Neural progenitor cell (in vitro differentiated cells): ENCODE results near the gene RRAS. TPM values are rescaled to one million over a fixed set of nuclear protein-coding genes. Genes with fewer than 3 reads are reported as not detected.

ENCODE experiments used
- DNase-seq: peaks from one replicate; pipeline ENCODE4 v3.0.0-alpha.2; 2016; ENCODE audit warnings: low spot score
- H2AFZ ChIP-seq: fragments of 200-600 bp; sonication (generic); replicated peaks from 2 replicates; pipeline ENCODE4 v1.6.1; 2016; ENCODE audit warnings: antibody characterized with exemption
- H3F3A ChIP-seq: fragments of 200-600 bp; sonication (generic); 2 replicates; pipeline ENCODE4 v1.6.1; 2016; ENCODE audit warnings: antibody characterized with exemption, low read depth
- H3K27ac ChIP-seq: fragments of 200-600 bp; sonication (generic); 2 replicates; pipeline ENCODE4 v1.5.1; 2016; ENCODE audit warnings: mild to moderate bottlenecking
- H3K27me3 ChIP-seq: fragments of 200-600 bp; sonication (generic); 2 replicates; pipeline ENCODE4 v1.6.1; 2016; ENCODE audit warnings: mild to moderate bottlenecking, moderate library complexity
- H3K36me3 ChIP-seq: fragments of 200-600 bp; sonication (generic); 2 replicates; pipeline ENCODE4 v1.5.1; 2016
- H3K4me1 ChIP-seq: fragments of 200-600 bp; sonication (generic); 2 replicates; pipeline ENCODE4 v1.6.1; 2016; ENCODE audit warnings: mixed run types
- H3K4me2 ChIP-seq: fragments of 200-600 bp; sonication (generic); 2 replicates; pipeline ENCODE4 v1.6.1; 2016
- H3K4me3 ChIP-seq: fragments of 200-600 bp; sonication (generic); 2 replicates; pipeline ENCODE4 v1.5.1; 2016
- H3K79me2 ChIP-seq: fragments of 200-600 bp; sonication (generic); 2 replicates; pipeline ENCODE4 v1.6.1; 2016; ENCODE audit warnings: low read depth
- H3K9ac ChIP-seq: fragments of 200-600 bp; sonication (generic); 2 replicates; pipeline ENCODE4 v1.6.1; 2016
- H3K9me3 ChIP-seq: fragments of 200-600 bp; sonication (generic); 2 replicates; pipeline ENCODE4 v1.5.1; 2016; ENCODE audit warnings: low read depth
- H4K20me1 ChIP-seq: fragments of 200-600 bp; sonication (generic); 2 replicates; pipeline ENCODE4 v1.6.1; 2016; ENCODE audit warnings: low read depth
- H3K27ac Mint-ChIP-seq: 3 replicates; pipeline ENCODE4 v1.8.0; 2021; ENCODE audit warnings: mixed read lengths
- H3K27me3 Mint-ChIP-seq: 2 replicates; pipeline ENCODE4 v1.8.0; 2022; ENCODE audit warnings: low read depth, mild to moderate bottlenecking, inconsistent platforms, moderate library complexity, mixed read lengths; ENCODE audit not compliant: insufficient read depth
- H3K36me3 Mint-ChIP-seq: 3 replicates; pipeline ENCODE4 v1.8.0; 2021; ENCODE audit warnings: mixed read lengths
- H3K4me1 Mint-ChIP-seq: 3 replicates; pipeline ENCODE4 v1.8.0; 2021; ENCODE audit warnings: mixed read lengths
- H3K4me3 Mint-ChIP-seq: 3 replicates; pipeline ENCODE4 v1.8.0; 2021; ENCODE audit warnings: mild to moderate bottlenecking, moderate library complexity, mixed read lengths
- H3K9me3 Mint-ChIP-seq: 3 replicates; pipeline ENCODE4 v1.8.0; 2020; ENCODE audit warnings: mixed read lengths
- CTCF ChIP-seq: fragments of 200-600 bp; sonication (generic); IDR thresholded peaks from 2 replicates; pipeline ENCODE4 v1.5.1; 2017; ENCODE audit warnings: antibody characterized with exemption, mild to moderate bottlenecking
- EZH2 ChIP-seq: fragments of 200-600 bp; sonication (generic); IDR thresholded peaks from 2 replicates; pipeline ENCODE4 v1.6.1; 2017; ENCODE audit warnings: antibody characterized with exemption, mild to moderate bottlenecking, moderate library complexity
- EZH2phosphoT487 ChIP-seq: fragments of 200-600 bp; sonication (generic); IDR thresholded peaks from 2 replicates; pipeline ENCODE4 v1.6.1; 2017; ENCODE audit warnings: antibody characterized with exemption
- total RNA-seq: library from RNA; depleted of rRNA; stranded (reverse); fragments of >200 nt; gene quantifications from 2 replicates; pipeline ENCODE4 v1.2.3, GENCODE V29; 2015; ENCODE audit warnings: low replicate concordance

Gene RRAS
- total RNA-seq, 1 donor from 2014 or later, result 9.6 TPM

GRCh38 chr19:49664171-49665035, 24.5 kb upstream of the RRAS start:
- peaks cover 19% of the 10 kb centered on the region for H4K20me1 ChIP-seq
- peak overlapping the region; percentile 85 for H3K4me3 ChIP-seq
- Mint-ChIP-seq H3K27me3 (peaks cover 5% of the 10 kb centered on the region), H3K4me3 (peak overlapping the region; percentile 98), H3K4me1 (peaks cover 16% of the 10 kb centered on the region), H3K9me3 (no peaks in the 10 kb centered on the region), H3K36me3 (peaks cover 14% of the 10 kb centered on the region), H3K27ac (peak overlapping the region; percentile 60)
- peaks cover 39% of the 10 kb centered on the region for H3K79me2 ChIP-seq
- peak overlapping the region; percentile 23 for H3K9ac ChIP-seq
- DNase-seq, result peak; percentile 93
- peaks cover 4% of the 10 kb centered on the region for H3K36me3 ChIP-seq
- H3K4me1 ChIP-seq, result peaks cover 11% of the 10 kb centered on the region
- no peak overlapping the region for H3K27ac ChIP-seq
- H3K4me2 ChIP-seq, result peak overlapping the region; percentile 93
- no peaks in the 10 kb centered on the region for H3K9me3 ChIP-seq
- TF ChIP-seq EZH2, result no peak
- TF ChIP-seq CTCF, result peak; percentile 20
- peaks cover 33% of the 10 kb centered on the region for H3F3A ChIP-seq
- H2AFZ ChIP-seq, result no peak overlapping the region
- H3K27me3 ChIP-seq, result no peaks in the 10 kb centered on the region

GRCh38 chr19:49663224-49663623, 23.3 kb upstream of the RRAS start:
- Histone ChIP-seq H3K79me2 (peaks cover 39% of the 10 kb centered on the region), H3K9me3 (no peaks in the 10 kb centered on the region), H2AFZ (no peak overlapping the region), H3K4me1 (peaks cover 11% of the 10 kb centered on the region), H3K9ac (no peak overlapping the region), H3F3A (peaks cover 43% of the 10 kb centered on the region), H3K27me3 (no peaks in the 10 kb centered on the region), H3K27ac (no peak overlapping the region), H3K4me3 (no peak overlapping the region), H4K20me1 (peaks cover 19% of the 10 kb centered on the region), H3K36me3 (peaks cover 4% of the 10 kb centered on the region), H3K4me2 (no peak overlapping the region)
- Mint-ChIP-seq H3K4me1 (peaks cover 15% of the 10 kb centered on the region), H3K36me3 (peaks cover 18% of the 10 kb centered on the region), H3K27me3 (peaks cover 5% of the 10 kb centered on the region), H3K4me3 (peak overlapping the region; percentile 68), H3K9me3 (no peaks in the 10 kb centered on the region), H3K27ac (no peak overlapping the region)
- no peak for TF ChIP-seq EZH2phosphoT487
- no peak for TF ChIP-seq EZH2
- no peak for TF ChIP-seq CTCF
- DNase-seq, result no peak

DNA sequence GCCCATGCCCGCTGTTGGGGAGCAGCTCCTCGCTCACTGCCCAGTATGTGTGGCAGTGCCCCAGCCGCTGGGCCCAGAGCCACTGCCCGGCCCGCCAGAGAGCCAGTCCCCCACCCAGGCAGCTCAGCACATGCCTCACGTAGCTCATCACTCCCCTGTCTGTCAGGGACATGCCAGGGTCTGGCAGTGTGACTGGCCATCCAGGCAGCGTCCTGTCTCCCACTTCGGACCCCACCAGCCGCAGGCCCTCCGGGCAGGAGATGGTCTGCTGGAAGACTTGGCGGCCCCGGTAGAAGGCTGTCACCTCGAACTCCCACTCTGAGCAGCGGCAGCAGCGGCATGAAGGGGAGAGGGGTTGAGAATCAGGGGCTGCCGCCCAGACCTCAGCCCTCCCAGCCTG, 22.1 kb upstream of the RRAS start:
- Mint-ChIP-seq H3K27me3 (peaks cover 5% of the 10 kb centered on the region), H3K4me3 (no peak overlapping the region), H3K36me3 (peaks cover 17% of the 10 kb centered on the region), H3K9me3 (no peaks in the 10 kb centered on the region), H3K27ac (no peak overlapping the region), H3K4me1 (peaks cover 9% of the 10 kb centered on the region)
- peaks cover 31% of the 10 kb centered on the region for H3K79me2 ChIP-seq
- H4K20me1 ChIP-seq, result peaks cover 19% of the 10 kb centered on the region
- peaks cover 43% of the 10 kb centered on the region for H3F3A ChIP-seq
- no peaks in the 10 kb centered on the region for H3K9me3 ChIP-seq
- no peak overlapping the region for H3K4me3 ChIP-seq
- no peak for DNase-seq
- peaks cover 11% of the 10 kb centered on the region for H3K4me1 ChIP-seq
- peaks cover 4% of the 10 kb centered on the region for H3K36me3 ChIP-seq
- no peak overlapping the region for H3K9ac ChIP-seq
- H3K27ac ChIP-seq, result no peak overlapping the region
- TF ChIP-seq CTCF (no peak), EZH2phosphoT487 (no peak), EZH2 (no peak)
- no peak overlapping the region for H2AFZ ChIP-seq
- H3K4me2 ChIP-seq, result no peak overlapping the region
- H3K27me3 ChIP-seq, result no peaks in the 10 kb centered on the region
